Lower leg skin (tissue), 4 donors: ENCODE data around the gene CUTA. TPM values are rescaled to one million over a fixed set of nuclear protein-coding genes. Genes with fewer than 3 reads are reported as not detected.
A peak's percentile ranks its signal among the peaks of the same experiment; 100 is the strongest.

ENCODE experiments used
- DNase-seq, 2 donors: peaks; one replicate each; pipeline ENCODE4 v3.0.0-alpha.2; 2019; ENCODE audit warnings: low spot score in 2 of 2
- H3K4me3 ChIP-seq: fragments of 200-600 bp; sonication (generic); 2 replicates; pipeline ENCODE4 v1.5.1; 2017; ENCODE audit warnings: mild to moderate bottlenecking, low read depth; ENCODE audit not compliant: poor library complexity, severe bottlenecking
- POLR2A ChIP-seq, 2 donors: fragments of 450-650 bp; IDR thresholded peaks; one replicate each; pipeline ENCODE4 v1.6.1; 2016 to 2017; ENCODE audit warnings: antibody characterized with exemption in 2 of 2, mild to moderate bottlenecking in 1 of 2, moderate library complexity in 1 of 2
- WGBS, 2 donors: methylation state at CpG; one replicate each; pipeline ENCODE4 v1.1.5; 2018; 5-methylcytosine and 5-hydroxymethylcytosine counted together
- intact Hi-C: fragments of 100-400 bp; cut with DNase I; formaldehyde crosslinking; loops from one replicate; pipeline ENCODE4 v1.15.0; 2023; ENCODE audit warnings: low total_unique reads
- total RNA-seq, 4 donors: library from RNA; depleted of rRNA; stranded (reverse); fragments of >200 nt; gene quantifications; one replicate each; pipeline ENCODE4 v1.1.0, GENCODE V29; 2016
- TF ChIP-seq, protein P1 (sequence below), 3 donors: fragments of 450-650 bp; IDR thresholded peaks; one replicate each; pipeline ENCODE4 v1.5.1; 2016; ENCODE audit warnings: antibody characterized with exemption in 3 of 3, mild to moderate bottlenecking in 3 of 3, moderate library complexity in 2 of 3

CUTA gene
- total RNA-seq, 4 donors from 2014 or later: 96.5 to 162 (median 153) TPM

DNA sequence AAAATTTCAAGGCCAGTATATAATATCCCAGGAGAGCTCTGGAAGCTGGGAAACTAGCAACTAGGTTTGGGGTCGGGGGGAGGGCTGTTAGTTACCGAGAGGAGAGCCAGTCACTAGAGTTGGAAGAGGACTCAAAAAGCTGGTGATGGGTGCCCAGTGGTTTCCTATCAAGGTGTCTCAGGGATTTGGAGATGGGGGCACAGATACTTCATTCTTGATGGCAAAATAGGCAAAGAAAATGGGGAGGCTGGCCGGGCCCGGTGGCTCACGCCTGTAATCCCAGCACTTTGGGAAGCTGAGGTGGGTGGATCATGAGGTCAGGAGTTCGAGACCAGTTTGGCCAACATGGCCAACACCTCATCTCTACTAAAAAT lies 6.3 kb downstream of the CUTA start:
- peak overlapping the region; percentile 92 for H3K4me3 ChIP-seq
- DNase-seq: no peak
- 48 to 49% methylated on average over 6 of the region's 6 CpGs for WGBS, 2 donors
- TF ChIP-seq, protein P1, sequence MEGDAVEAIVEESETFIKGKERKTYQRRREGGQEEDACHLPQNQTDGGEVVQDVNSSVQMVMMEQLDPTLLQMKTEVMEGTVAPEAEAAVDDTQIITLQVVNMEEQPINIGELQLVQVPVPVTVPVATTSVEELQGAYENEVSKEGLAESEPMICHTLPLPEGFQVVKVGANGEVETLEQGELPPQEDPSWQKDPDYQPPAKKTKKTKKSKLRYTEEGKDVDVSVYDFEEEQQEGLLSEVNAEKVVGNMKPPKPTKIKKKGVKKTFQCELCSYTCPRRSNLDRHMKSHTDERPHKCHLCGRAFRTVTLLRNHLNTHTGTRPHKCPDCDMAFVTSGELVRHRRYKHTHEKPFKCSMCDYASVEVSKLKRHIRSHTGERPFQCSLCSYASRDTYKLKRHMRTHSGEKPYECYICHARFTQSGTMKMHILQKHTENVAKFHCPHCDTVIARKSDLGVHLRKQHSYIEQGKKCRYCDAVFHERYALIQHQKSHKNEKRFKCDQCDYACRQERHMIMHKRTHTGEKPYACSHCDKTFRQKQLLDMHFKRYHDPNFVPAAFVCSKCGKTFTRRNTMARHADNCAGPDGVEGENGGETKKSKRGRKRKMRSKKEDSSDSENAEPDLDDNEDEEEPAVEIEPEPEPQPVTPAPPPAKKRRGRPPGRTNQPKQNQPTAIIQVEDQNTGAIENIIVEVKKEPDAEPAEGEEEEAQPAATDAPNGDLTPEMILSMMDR (IDR thresholded peaks at IDR 0.05): no peak
- no peak for TF ChIP-seq POLR2A (IDR thresholded peaks at IDR 0.05)
- intact Hi-C loops: no loop called here

DNA sequence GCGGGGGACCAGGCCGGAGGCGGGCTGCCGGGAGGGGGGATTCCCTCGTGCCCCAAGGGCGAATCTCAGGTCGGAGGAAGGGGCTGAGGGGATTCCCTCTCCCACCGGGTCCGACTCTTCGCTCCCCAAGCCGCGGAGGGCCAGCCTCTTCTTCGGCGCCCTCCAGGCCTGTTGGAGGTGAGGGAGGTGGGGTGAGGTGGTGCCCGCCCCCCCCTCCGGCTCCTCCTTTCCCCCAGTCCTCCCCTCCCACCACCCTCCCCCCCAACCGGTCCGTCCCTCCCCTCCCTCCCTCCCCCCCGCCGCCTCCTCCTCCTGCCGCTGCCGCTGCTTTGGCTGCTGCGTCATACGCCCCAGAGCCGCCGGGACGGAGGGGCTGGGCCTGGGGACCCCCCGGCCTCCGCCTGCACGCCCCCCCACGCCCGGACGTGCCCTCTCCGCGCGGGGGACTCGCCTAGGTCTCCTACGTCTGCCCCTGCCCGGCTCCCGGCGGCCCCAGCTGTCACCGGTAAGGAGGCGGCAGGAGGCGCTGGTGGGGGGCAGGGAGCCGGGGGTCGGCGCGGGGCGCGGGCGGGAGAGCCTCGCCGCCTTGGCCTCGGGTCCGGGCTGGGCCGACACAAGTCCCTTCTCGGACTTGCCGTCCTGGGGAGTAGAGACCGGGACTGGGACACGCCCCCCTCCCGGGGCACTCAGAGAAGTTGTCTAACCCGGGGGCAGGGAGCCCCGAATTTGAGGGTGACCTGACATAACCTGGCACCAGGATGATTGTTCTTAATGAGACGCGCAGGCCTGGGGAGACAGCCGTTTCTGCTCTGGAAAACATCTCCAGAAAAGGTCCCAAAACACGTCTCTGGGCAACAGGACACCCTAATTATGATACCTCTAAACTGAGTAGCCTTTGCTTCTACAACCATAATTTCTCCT lies 6.9 kb downstream of the CUTA start, which contains the start of gene PHF1:
TSS of gene PHF1 (plus strand) at position 304 of the 921 bp plus-strand sequence. CDS start 1,250 bp downstream, outside the sequence.
- 1 to 2% methylated on average over 24 to 30 of the region's 67 CpGs for WGBS, 2 donors

DNA sequence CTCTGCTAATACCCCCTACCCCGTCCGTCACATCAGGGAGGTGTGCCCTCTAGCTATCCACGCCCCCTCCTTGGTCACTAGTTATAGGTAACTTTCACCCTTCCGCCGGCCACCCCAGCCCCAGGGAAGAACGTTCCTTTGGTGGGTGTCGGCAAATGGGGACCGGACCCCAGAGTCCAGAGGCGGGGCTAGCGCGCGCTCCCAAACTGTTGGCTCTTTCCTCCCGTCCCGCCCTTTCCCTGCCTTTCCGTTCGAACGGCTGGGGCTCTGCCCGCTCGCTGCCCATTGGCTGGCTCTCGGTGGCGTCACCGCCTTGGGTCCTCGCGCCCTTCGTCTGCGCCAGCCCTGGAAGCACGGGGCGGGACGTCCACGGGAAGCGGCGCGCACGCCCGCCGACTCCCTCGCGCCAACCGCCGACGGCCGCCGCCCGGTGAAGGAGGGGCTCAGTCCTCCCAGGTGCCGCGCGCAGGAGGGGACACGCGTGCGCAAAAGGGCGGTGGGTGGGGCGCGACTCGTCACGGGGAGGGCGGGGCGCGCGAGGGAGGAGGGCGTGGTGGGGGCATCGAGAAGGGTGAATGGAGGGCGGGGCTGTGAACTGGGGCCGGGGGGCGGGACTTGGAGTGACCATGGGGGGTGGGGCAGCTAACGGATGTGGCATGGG lies 7.7 kb downstream of the CUTA start:
- TF ChIP-seq POLR2A (IDR thresholded peaks at IDR 0.05): peak in 1 of 2 donors; percentile 19
- TF ChIP-seq, protein P1 (IDR thresholded peaks at IDR 0.05): peak in 1 of 3 donors; percentile 56
- peak overlapping the region; percentile 92 for H3K4me3 ChIP-seq
- 0% methylated on average over 27 to 45 of the region's 65 CpGs for WGBS, 2 donors
- intact Hi-C loops: no loop called here
- peak; percentile 95 to 99 for DNase-seq

More for the DNA sequence above, 6.9 kb downstream of the CUTA start, which contains the start of gene PHF1:
- H3K4me3 ChIP-seq: peak within 1 kb of the TSS; percentile 92
- DNase-seq: peak in 1 of 2 donors; percentile 94
- TF ChIP-seq, protein P1 (IDR thresholded peaks at IDR 0.05): no peak
- no peak for TF ChIP-seq POLR2A (IDR thresholded peaks at IDR 0.05)
- intact Hi-C loops: no loop called here

DNA sequence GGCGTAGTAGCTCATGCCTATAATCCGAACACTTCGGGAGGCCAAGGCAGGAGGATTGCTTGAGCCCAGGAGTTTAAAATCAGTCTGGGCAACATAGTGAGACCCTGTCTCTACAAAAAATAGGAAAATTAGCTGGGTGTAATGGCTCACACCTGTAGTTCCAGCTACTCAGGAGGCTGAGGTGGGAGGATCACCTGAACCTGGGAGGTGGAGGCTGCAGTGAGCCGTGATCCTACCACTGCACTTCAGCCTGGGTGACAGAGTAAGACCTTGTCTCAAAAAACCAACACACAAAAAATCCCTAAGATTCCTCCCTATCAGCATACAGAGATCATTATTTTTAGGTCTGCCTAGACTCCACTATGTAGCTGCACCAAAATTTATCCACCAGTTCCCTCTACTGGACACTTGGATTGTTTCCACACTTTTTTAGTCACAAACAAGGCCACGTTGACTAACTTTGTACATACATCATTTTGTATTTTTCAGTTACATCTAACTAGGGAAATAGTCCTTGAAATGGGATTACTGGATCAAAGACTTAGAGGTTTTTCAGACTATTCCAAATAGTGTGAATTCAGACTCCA lies 10.7 kb downstream of the CUTA start:
- H3K4me3 ChIP-seq: no peak overlapping the region
- no peak for DNase-seq
- intact Hi-C loops: no loop called here
- TF ChIP-seq, protein P1 (IDR thresholded peaks at IDR 0.05): no peak
- no peak for TF ChIP-seq POLR2A (IDR thresholded peaks at IDR 0.05)
- 84 to 86% methylated on average over 5 of the region's 5 CpGs for WGBS, 2 donors

DNA sequence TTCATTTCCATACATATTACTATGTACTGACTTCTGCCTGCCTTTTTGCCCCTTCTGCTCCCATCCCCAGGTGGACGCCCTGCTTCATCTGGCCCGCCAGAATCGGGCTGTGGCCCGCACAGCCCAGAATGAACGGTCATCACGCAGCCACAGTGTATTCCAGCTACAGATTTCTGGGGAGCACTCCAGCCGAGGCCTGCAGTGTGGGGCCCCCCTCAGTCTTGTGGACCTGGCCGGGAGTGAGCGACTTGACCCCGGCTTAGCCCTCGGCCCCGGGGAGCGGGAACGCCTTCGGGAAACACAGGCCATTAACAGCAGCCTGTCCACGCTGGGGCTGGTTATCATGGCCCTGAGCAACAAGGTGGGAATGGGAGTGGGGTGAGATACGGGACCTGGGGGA lies 11.8 kb downstream of the CUTA start:
- intact Hi-C loops: no loop called here
- H3K4me3 ChIP-seq: no peak overlapping the region
- WGBS, 2 donors: 97% methylated on average over 17 of the region's 17 CpGs
- DNase-seq: no peak
- TF ChIP-seq POLR2A (IDR thresholded peaks at IDR 0.05): no peak
- TF ChIP-seq, protein P1 (IDR thresholded peaks at IDR 0.05): no peak
